GM19395 (cell line): ENCODE results near the gene UBN1.
A peak's percentile ranks its signal among the peaks of the same experiment; 100 is the strongest.

Experiments used
- ATAC-seq: cut with Tn5 transposase; IDR thresholded peaks from one replicate; pipeline ENCODE4 v1.9.1; 2021; ENCODE audit warnings: mild to moderate bottlenecking, moderate library complexity; ENCODE audit not compliant: unreplicated experiment

Gene UBN1

DNA sequence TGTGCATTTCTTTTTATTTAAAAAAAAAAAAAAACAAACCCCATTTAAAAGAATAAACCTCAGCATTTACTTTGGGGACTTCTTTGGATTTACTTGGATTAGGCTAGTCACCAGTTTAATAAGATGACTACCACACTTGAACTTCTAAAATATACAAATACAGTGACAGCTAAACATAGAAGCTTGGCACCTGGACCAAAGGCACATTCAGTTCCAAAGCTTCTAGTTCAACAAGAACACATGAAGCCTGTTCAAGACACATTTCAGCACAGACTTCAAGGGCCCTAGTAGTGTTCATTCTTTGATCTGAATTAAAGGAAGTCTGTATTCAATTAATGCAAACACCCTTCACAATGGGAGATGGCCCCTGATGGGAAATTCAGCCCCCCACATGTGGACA, 33.2 kb upstream of the UBN1 start:
- ATAC-seq, result no peak

DNA sequence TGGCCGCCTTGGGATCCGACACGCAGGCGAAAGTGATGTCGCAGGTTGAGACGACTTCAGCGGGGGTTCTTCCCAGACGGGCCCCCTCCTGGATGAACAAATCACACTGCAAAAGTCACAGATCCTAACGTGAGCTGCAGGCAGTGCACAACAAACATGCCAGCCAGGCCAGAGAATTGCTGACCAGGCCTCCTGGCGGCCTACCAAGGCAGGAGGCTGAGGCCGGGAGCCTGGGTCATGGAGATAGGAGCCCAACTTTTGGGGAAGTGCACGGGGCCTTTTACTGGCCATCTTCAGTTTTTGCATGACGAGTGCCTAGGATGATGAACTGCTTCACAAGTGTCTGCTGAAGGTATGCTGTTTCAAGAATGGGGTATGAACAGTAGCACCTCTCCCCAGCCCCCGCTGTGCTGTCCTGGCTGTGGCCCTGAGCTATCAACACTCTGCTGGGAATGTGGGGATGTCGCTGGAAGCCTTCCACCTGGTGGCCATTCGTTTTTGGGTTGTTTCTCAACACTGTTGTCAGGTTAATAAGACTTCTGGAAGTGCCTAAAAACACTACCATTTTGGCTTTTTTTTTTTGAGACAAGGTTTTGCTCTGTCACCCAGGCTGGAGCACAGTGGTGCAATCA, 32.6 kb upstream of the UBN1 start:
- no peak for ATAC-seq

DNA sequence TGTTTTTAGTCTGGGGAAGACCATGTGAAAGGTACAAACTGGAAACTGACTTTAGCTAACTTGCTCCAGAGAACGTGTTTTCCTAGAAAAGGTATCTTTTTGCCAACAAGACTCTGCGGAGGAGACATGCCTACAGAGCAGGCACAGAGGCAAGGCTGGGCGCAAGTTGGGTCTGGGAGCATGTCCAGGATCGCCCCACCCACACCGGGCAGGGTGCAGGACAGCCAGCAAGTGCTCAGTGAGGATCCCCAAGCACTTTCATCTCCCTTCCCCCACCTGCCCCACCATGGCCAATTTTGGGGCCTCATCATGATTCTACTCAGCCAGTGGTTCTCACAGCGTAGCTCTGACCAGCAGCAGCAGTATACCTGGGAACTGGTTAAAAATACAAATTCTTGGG, 26.6 kb upstream of the UBN1 start:
- no peak for ATAC-seq

DNA sequence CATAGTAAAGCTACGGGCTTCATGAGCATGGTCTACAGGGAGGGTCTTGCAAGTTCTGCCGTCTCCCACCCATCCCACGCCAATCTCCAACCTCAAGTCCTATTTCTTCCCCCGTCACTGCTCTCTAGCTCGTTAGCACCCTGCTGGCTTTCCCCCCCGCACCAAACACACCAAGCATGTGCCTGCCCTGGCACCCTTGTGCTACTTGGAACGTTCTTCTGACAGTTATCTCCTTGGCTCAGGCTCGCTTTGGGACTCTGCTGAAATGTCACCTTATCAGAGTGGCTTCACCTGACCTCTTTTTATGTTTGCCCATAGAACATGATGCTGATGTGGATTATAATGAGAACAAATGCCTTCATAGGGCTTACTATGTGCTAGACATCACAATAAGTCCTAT, 22.1 kb upstream of the UBN1 start:
- no peak for ATAC-seq

DNA sequence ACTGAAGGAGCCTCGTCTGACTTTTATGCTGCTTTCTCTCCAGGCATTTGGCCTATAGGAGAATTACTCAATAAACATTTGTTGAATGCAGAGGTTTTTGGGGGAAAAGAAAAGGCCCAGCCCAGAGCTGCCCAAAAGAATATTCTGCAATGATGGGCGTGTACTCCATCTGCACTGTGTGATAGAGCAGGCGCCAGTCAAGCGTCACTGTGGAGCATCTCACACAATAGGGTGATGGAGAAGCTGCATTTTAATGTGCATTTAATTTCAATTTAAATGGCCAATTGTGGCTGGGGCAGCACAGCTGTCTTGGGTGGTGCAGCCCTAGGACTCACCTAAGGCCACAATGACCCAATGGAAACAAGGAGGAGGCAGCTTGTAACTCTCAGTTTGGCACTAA, 20.8 kb upstream of the UBN1 start:
- ATAC-seq, result no peak

DNA sequence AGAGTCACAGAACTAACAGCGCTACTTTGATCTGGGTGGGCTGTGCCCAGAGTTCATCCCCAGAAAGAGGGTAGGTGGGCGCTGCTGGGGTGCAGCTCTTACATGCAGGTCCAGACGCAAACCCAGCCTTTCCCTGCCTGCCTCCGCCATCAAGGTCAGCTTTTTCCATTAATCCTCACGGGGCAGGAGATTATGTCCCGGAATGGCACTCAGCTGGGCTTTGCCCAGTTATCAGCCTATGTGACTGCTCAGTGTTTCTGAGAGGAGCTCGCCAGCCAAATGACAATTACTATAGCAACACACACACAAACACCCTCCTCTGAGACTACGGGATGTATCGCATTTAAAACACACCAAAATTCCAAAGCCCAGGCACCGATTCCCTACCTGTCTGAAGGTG, 20.3 kb upstream of the UBN1 start:
- ATAC-seq, result no peak

DNA sequence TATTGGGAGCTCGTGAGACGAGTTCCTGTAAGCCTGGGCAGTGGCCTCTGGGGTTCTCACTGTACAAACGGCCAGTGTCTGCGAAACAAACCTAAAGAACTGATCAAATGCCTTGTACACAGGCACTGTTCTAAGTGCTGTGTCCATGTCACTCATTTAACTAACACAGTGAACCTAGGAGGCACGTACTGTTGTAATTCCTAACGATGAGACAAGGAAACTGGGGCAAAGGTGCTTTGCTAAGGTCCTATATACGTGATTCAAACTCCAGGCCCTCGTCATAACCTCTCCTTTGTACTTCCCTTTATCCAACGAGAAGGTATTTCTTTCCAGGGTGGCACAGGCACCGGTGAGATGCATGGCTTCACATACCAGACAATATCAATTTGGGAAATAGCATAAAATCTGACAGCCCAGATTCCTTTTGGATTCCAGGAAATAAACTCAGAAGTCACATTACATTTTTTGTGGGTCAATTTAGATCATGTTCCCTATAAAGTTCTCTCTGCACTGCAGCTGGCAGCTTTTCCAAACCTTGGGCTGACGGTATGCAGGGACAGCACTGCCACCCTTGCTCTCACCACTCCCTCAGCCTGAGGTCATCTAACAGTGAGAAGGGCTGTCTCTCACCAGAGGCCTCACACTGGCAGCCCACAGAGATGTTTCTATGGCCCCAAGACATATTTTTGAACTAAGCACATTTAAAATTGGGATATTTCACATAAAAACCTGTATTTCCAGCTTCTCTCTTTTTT, 18.5 kb upstream of the UBN1 start:
- no peak for ATAC-seq

DNA sequence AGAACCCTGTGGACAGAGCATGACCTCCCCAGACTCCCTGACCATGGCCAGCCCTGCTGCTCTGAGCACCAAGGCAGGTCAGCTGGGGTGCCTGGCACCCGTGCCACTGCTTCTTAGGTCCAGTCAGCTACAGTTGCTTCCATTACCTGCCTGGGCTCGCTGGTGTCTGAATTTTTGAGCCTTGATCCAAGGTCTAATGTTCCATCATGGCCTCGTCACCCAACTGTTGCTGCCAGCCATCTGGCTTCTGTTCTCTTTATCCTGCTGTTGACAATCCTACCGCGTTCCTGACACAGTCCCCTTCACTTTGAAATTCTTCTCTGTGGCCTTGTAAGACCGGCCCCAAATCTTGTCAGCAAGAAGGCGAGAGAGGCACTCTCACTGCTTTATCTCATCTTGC, 16.9 kb upstream of the UBN1 start:
- ATAC-seq, result no peak

DNA sequence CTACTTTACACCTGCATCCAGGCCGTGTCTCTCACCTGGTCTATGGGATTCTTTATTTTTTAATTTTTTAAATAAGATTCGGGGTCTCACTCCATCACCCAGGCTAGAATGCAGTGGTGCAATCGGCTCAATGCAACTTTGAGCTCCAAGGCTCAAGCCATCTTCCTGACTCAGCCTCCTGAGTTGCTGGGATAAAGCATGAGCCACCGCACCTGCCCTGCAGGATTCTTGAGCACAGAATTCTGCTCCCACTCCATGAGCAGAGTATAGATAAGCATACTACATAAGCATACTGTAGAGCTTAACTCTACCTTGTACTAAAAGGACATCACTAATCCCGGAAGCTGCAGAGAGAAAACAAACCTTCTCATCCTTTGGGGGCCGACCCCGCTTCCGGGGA, 15.7 kb upstream of the UBN1 start:
- no peak for ATAC-seq

DNA sequence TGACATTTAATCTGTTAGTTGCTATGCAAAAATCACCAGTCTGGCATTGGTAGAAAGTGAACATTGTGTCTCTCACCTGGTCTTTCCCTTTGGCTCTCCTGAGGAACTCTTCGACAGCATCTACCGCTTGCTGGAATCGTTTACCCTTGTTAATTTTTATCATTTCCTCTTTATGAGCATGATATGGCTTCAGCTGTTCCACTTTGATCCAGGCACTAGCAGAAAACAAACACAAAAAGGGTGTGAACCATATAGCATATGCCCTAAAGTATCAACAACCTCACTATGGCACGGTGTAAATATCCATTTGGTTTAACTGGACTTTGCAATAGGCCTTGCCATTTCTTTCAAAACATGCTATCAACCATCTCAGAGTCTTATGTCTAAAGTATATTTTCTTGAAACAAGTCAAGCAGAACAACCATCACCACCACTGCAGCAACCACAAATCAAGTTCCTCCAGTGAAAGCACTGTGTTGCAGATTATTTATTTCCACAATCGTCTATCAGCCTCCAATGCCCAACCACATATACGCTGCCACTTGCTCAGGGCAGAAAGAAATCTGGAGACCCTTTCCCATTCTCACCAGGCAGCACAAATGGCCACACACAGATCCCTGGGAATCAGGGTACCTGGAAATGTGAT, 14.5 kb upstream of the UBN1 start:
- no peak for ATAC-seq

DNA sequence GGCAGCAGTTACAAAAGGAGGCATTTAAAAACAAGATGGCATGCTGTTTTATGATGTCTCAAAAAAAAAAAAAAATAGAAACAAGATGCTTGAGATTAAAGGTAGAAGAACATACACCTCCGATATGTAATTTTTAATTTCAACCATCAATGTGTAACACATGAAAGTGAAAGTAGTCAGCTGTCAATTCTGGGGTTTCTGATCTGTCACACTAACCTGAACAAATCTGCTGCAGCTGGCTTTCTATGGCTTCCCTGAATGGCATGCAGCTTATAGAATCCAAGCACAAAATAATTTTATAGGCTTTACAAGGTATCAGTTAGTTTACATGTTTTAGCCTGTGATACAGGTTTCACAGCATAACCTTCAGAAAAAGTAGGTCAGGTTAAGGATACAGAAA, 13.7 kb upstream of the UBN1 start:
- no peak for ATAC-seq

DNA sequence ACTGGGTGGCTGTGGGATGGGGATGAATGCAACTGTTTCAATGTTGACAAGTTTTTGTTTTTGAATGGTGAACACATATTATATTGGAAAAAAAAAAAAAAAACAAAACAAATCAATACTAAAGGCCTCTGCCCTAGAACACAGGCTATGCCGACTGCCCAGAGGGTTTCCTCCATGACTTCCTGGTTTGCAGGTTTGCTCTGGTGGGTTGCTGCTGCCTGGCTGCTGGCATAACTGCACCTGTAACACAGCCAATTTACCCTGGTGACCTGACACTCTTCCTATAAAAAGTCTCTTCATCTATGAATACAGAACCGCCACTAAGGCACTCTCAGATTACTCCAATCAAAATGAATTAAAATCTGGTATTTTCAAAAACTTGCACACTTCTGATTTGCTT, 10.6 kb upstream of the UBN1 start:
- ATAC-seq, result no peak

DNA sequence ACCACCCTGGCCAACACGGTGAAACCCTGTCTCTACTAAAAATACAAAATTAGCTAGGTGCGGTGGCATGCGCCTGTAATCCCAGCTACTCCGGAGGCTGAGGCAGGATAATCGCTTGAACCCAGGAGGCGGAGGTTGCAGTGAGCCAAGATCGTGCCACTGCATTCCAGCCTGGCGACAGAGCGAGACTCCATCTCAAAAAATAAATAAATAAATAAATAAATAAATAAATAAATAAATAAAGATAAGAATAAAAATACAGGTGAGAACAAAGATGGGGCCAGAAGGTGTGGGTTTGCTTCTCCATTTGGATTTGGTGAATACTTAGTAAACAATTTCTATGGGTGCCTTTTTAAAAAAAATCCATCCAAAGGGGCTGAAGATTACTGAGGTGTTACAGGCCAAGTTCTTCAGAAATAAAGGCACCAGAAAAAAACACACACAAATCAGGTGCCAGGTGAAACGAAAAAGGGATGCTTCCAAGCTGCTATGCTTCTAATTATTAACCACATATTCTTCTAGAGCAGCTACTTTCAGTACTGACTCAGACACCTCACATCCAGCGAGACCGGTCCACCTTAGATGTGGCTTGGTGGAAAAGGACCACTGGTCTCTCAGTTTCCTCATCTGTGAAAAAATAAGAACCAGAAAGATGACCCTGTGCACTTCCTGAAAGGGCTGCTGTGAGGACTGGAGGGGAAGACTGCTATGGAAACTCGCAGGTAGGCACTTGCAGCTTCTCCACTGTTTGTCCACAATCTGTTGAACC, 9.4 kb upstream of the UBN1 start:
- no peak for ATAC-seq

DNA sequence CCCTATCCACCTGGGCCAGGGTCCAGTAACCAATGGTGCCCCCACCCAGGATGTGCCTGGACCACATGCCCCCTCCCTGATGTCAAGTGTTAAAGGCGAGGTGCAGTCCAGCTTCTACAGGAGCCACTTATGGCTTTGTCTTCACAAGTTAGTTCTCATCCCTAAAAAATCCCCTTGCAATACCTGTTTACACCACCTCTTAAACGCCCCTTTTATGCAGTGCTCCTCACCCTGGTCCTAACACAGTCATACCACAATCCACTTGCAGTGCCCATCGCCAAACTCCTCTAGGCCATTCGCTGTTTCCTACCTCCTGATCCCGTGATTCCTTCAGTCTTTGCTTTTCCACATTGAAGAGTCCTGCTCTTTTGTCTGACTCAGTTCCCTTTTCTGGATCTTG, 7.3 kb upstream of the UBN1 start:
- no peak for ATAC-seq

DNA sequence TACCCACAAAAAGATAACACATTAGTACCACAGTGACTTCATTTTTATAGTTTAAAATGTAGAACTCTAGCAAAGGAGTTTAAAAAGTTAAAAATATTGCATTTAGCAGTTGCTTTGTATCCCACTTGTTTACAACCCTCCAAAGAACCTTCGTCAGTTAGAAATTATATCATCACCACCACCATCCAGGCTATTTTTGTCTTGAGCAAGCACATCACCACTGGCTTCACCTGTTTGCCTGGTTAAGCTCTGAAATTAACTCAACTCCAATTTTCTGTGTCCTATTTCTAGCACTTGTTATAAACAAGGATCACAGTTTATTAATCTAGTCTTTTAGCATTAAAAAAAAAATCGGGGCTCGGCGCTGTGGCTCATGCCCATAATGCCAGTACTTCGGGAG, 6.3 kb upstream of the UBN1 start:
- no peak for ATAC-seq

DNA sequence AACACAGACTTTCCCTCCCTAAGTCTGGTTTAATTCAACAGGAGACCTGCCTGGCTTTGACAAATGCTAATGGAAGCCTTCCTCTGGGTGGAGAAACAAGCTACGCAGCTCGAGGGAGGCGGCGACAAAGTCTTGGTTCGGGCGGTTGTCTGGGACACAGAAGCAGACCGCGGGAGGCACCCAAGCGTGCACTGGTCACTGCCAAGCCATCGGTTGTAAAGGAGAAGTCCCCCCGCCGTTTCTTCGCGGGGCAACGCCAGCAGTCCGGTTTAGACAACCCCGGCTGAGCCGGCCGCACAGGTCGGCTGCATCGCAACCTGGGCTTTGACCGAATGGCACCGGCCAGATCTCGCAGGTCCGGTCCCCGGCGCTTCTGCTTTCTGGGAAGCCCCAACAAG, 779 bp upstream of the UBN1 start:
- ATAC-seq, result peak; percentile 32

DNA sequence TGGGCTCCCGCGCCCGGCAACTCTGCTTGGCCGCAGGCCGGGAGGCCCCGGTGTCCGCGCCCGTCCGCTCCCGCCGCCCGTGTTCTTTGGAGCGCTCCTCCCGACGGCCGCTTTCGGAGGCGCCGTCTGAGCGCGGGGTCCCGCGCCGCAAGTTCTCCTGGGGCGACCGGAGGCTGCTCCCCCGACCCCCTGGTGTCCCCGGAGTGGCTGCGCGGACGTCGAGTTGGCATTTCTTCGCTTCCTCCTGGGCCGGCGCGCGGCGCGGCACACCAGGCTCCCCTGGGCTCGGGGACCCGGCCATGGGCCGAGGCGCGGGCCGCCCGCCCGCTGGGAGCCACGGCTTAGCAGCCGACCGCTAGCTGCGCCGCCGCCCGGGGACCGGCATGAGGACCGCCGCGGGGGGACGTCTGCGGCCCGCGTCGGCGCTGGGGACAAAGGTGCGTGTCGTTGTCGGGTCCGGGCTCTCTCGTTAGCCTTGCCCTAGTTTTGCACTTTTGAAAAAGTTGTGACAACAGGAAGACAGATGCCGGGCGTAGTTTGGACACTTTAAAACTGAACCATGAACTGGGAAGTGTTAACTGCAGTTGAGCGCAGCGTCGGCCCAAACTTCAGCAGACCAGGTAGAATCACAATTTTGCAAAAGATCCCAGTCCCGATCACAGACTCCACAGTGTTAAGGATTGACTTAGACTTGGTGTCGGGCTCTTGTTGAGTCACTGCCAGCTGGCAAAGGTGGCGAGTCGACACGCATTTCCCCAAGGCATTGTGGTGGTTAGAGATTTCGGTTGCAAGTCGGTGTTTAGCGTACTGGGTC, 700 bp downstream of the UBN1 start:
- ATAC-seq, result peak; percentile 23

DNA sequence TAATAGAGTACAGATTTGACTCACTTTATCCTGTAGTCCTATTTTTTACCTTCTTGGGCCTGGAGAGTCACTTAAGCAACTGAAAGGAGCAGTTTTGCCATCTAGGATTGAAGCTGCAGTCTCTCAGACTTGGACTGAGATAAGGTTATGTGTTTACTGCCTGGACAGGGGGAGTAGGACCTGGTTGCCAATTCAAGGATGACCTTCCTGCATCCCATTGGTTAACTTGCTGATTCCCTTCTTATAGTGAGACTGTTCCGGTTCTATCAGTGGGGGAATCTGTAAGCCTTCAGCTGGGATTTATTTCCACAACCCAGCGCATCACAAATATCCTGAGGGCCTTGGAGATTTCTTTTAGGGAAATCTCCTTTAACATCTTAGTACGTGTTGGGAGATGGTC, 2.9 kb downstream of the UBN1 start:
- ATAC-seq, result no peak

DNA sequence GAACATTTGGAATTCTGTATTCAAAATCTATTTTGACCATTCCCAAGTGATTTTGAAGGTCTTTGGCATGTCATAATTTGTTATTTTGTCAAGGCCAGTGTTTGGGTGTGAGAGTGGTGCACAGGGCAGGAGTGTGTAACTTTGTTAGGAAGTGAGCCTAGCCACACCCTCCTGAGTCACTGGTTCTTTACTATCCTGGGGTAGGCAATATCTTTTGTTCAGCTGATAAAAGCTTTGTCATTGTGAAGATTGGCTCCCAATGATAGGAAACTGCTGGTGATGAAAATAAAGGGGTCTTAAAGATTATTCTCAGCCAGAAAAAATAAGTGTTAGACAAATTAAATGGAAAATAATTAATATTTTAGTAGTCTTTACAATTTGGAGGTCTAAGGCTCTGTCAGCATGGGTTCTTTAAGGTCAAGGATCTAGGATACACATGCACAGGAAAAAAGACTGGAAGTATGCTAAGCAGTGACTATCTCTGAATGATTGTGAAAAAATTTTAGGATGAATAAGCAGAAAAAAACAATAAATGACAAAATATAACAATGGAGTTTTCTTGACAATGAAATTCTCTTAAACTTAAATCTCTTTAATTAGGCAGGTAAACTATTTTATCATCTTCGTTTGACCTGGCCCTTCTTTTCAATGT, 5.1 kb downstream of the UBN1 start:
- no peak for ATAC-seq

DNA sequence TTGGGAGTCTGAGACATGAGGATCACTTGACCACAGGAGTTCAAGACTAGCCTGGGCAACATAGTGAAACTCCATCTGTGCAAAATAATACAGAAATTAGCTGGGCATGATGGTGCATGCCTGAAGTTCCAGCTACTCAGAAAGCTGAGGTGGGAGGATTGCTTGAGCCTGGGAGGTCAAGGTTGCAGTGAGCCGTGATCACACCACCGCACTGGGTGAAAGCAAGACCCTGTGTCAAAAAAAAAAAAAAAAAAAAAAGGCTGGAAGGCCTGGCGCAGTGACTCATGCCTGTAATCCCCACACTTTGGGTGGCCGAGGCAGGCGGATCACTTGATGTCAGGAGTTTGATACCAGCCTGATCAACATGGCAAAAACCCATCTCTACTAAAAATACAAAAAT, 8.1 kb downstream of the UBN1 start:
- no peak for ATAC-seq
